Uterus (tissue), 4 donors: ENCODE measurements around the gene GRIP1. TPM values are rescaled to one million over a fixed set of nuclear protein-coding genes. Genes with fewer than 3 reads are reported as not detected.

Experiments used
- DNase-seq, 2 donors: peaks; one replicate each; pipeline ENCODE4 v3.0.0-alpha.2; 2019 to 2020
- H3K27ac ChIP-seq, 2 donors: fragments of 200-600 bp; sonication (generic); 1 replicate in 1 of 2; 2 replicates in 1 of 2; pipeline ENCODE4 v1.5.1; 2016 to 2018
- H3K27me3 ChIP-seq, 2 donors: fragments of 200-600 bp; sonication (generic); one replicate each; pipeline ENCODE4 v1.5.1; 2018 to 2019; ENCODE audit warnings: control low read depth in 1 of 2
- H3K36me3 ChIP-seq, 2 donors: fragments of 200-600 bp; sonication (generic); one replicate each; pipeline ENCODE4 v1.5.1; 2019; ENCODE audit warnings: control low read depth in 1 of 2
- H3K4me1 ChIP-seq, 2 donors: fragments of 200-600 bp; sonication (generic); one replicate each; pipeline ENCODE4 v1.5.1; 2018 to 2019; ENCODE audit warnings: control low read depth in 1 of 2
- H3K4me3 ChIP-seq, 2 donors: fragments of 200-600 bp; sonication (generic); 1 replicate in 1 of 2; 2 replicates in 1 of 2; pipeline ENCODE4 v1.5.1; 2018 to 2019; ENCODE audit warnings: mild to moderate bottlenecking in 1 of 2
- H3K9me3 ChIP-seq, 2 donors: fragments of 200-600 bp; sonication (generic); one replicate each; pipeline ENCODE4 v1.5.1; 2019; ENCODE audit warnings: control low read depth in 1 of 2
- CTCF ChIP-seq, 4 experiments: fragments of 200-600 bp in 2 of 4; fragments of 450-650 bp in 2 of 4; sonication (generic) in 2 of 4; IDR thresholded peaks; one replicate each; pipeline ENCODE4 v1.5.1; 2016 to 2019; ENCODE audit warnings: antibody characterized with exemption in 4 of 4, mild to moderate bottlenecking in 2 of 4, moderate library complexity in 1 of 4
- POLR2A ChIP-seq, 2 donors: fragments of 450-650 bp; IDR thresholded peaks; one replicate each; pipeline ENCODE4 v1.6.1; 2016; ENCODE audit warnings: antibody characterized with exemption in 2 of 2, mild to moderate bottlenecking in 1 of 2, moderate library complexity in 1 of 2
- intact Hi-C: fragments of 100-400 bp; cut with DNase I; formaldehyde crosslinking; loops from one replicate; pipeline ENCODE4 v1.15.1; 2023; ENCODE audit warnings: low total_unique reads
- total RNA-seq, 4 donors: library from RNA; depleted of rRNA in 3 of 4; stranded (reverse); fragments of >200 nt in 3 of 4; gene quantifications; one replicate each; pipeline versions ENCODE4 v1.1.0 to v1.2.4, GENCODE V29; 2014 to 2023
- donor health status: DM: yes; HTN: yes; CAD: no.

GRIP1 gene
- total RNA-seq, 4 donors from 2014 or later: 6.4 to 74.8 (median 19.2) TPM; not detected in 1

- Histone ChIP-seq H3K27ac (no peak overlapping the region), H3K4me3 (no peak overlapping the region), H3K4me1 (no peaks in the 10 kb centered on the region), H3K27me3 (no peaks in the 10 kb centered on the region), H3K9me3 (peaks cover 0 to 6% of the 10 kb centered on the region in 2 donors), H3K36me3 (no peaks in the 10 kb centered on the region)
- DNase-seq: no peak
- intact Hi-C loops: no loop called here
- TF ChIP-seq CTCF (IDR thresholded peaks at IDR 0.05): no peak
- TF ChIP-seq POLR2A (IDR thresholded peaks at IDR 0.05): no peak
These were observed 333.7 kb downstream of the GRIP1 start for GRCh38 chr12:66345212-66345611.

DNA sequence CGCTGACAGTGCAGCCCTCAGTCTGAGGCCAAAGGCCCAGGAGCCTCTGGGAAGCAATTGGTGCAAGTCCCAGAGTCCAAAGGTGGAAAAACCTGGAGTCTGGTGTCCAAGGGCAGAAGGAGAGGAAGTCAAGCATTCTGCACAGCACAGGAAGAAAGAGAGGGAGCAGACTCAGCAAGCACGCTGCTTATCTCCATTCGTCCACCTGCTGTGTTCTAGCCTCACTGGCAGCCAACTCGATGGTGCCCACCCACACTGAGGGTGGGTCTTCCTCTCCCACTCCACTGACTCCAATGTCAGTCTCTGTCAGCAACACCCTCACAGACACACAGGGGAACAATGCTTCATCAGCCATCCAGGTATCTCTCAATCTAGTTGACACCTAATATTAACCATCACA lies 337.8 kb downstream of the GRIP1 start:
- no peaks in the 10 kb centered on the region for H3K27me3 ChIP-seq
- no peak for TF ChIP-seq POLR2A (IDR thresholded peaks at IDR 0.05)
- TF ChIP-seq CTCF (IDR thresholded peaks at IDR 0.05): no peak
- no peak overlapping the region for H3K4me3 ChIP-seq
- intact Hi-C loops: no loop called here
- no peak for DNase-seq
- H3K36me3 ChIP-seq: no peaks in the 10 kb centered on the region
- no peak overlapping the region for H3K27ac ChIP-seq
- peaks cover 0 to 6% of the 10 kb centered on the region in 2 donors for H3K9me3 ChIP-seq
- H3K4me1 ChIP-seq: no peaks in the 10 kb centered on the region

- peaks cover 0 to 6% of the 10 kb centered on the region in 2 donors for H3K9me3 ChIP-seq
- TF ChIP-seq CTCF (IDR thresholded peaks at IDR 0.05): no peak
- no peak for TF ChIP-seq POLR2A (IDR thresholded peaks at IDR 0.05)
- H3K36me3 ChIP-seq: no peaks in the 10 kb centered on the region
- intact Hi-C loops: no loop called here
- no peak for DNase-seq
- no peak overlapping the region for H3K4me3 ChIP-seq
- no peaks in the 10 kb centered on the region for H3K4me1 ChIP-seq
- no peak overlapping the region for H3K27ac ChIP-seq
- H3K27me3 ChIP-seq: no peaks in the 10 kb centered on the region
These were observed 338.7 kb downstream of the GRIP1 start for GRCh38 chr12:66340131-66340530.

DNA sequence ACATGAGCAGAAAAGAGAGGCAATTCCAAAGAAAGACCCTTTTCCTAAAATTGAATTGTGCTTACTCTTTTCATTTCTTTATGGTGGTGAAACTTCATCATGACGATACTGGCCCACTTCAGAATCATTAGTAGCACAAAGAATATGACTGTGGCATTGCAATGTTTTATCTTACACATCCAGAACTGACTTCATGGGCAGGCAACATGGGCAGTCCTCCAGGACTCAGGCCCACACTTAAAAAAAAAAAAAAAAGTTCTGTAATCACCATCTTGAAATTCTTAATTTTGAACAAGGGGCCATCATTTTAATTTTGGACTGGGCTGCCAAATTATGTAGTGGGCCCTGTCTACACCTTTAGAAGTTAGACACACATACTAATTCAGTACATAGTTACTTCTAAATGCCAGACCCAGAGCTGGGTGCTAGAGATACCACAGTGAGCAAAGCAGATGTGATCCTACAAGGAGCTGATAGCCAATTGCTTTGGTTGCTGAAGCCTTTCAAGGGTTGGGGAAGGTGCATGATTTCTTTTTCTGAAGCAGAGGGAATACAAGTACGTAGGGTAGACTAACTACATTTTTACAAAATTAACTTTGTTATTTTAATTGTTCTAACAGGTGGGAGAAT lies 341.4 kb downstream of the GRIP1 start:
- intact Hi-C loops: no loop called here
- Histone ChIP-seq H3K4me1 (no peaks in the 10 kb centered on the region), H3K27ac (no peak overlapping the region), H3K36me3 (no peaks in the 10 kb centered on the region), H3K4me3 (no peak overlapping the region), H3K9me3 (no peaks in the 10 kb centered on the region), H3K27me3 (no peaks in the 10 kb centered on the region)
- DNase-seq: no peak
- no peak for TF ChIP-seq POLR2A (IDR thresholded peaks at IDR 0.05)
- no peak for TF ChIP-seq CTCF (IDR thresholded peaks at IDR 0.05)

DNA sequence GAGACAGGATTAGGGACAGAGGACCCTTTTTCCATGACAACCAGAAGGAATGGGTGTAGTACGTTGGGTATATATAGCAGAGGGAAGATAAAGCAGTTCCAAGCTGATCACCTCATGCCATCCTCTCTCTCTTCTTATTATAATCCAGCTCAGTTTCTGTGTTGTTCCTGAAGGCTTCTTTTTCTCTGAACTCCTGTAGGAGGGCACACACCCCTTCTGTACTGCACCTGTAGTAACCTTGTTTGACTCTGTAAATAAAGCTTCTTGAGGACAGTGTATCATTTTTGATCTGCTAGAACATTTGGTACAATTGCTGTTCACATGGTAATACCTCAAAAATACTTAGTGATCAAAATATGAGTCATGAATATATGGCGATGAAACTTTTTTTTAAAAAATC lies 343.1 kb downstream of the GRIP1 start:
- Histone ChIP-seq H3K9me3 (no peaks in the 10 kb centered on the region), H3K4me3 (no peak overlapping the region), H3K36me3 (no peaks in the 10 kb centered on the region), H3K27me3 (no peaks in the 10 kb centered on the region), H3K4me1 (no peaks in the 10 kb centered on the region), H3K27ac (no peak overlapping the region)
- intact Hi-C loops: no loop called here
- DNase-seq: no peak
- TF ChIP-seq POLR2A (IDR thresholded peaks at IDR 0.05) (no peak), CTCF (IDR thresholded peaks at IDR 0.05) (no peak)
